GM12874 (cell line): ENCODE results near the gene ACOT4.

ENCODE experiments used
- TF ChIP-seq, protein P1 (sequence below): IDR thresholded peaks from 2 replicates; pipeline ENCODE4 v1.5.1; 2011; ENCODE audit warnings: low read depth, mild to moderate bottlenecking, control low read depth, low read length, moderate library complexity; ENCODE audit not compliant: insufficient read depth

Gene ACOT4

DNA sequence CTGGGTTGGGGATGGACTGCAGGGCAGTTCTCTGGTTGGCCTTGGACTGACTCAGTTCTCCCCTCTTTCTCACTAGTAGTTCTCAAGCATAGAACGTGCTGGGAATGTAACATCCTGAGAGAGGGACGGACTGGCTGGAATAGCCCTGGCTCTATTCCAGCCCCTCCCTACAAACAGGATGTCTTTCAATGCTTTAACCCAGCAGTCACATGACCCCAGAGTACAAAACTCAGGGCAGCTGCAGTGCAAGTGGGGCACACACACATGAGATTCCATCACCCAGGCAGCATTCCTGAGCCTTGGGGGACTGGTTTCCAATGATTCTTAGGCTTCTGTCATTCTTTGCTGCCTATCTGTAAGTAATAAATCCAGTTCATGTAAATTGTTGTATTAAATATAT, 19.0 kb downstream of the ACOT4 start:
- TF ChIP-seq, protein P1, sequence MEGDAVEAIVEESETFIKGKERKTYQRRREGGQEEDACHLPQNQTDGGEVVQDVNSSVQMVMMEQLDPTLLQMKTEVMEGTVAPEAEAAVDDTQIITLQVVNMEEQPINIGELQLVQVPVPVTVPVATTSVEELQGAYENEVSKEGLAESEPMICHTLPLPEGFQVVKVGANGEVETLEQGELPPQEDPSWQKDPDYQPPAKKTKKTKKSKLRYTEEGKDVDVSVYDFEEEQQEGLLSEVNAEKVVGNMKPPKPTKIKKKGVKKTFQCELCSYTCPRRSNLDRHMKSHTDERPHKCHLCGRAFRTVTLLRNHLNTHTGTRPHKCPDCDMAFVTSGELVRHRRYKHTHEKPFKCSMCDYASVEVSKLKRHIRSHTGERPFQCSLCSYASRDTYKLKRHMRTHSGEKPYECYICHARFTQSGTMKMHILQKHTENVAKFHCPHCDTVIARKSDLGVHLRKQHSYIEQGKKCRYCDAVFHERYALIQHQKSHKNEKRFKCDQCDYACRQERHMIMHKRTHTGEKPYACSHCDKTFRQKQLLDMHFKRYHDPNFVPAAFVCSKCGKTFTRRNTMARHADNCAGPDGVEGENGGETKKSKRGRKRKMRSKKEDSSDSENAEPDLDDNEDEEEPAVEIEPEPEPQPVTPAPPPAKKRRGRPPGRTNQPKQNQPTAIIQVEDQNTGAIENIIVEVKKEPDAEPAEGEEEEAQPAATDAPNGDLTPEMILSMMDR = no peak

DNA sequence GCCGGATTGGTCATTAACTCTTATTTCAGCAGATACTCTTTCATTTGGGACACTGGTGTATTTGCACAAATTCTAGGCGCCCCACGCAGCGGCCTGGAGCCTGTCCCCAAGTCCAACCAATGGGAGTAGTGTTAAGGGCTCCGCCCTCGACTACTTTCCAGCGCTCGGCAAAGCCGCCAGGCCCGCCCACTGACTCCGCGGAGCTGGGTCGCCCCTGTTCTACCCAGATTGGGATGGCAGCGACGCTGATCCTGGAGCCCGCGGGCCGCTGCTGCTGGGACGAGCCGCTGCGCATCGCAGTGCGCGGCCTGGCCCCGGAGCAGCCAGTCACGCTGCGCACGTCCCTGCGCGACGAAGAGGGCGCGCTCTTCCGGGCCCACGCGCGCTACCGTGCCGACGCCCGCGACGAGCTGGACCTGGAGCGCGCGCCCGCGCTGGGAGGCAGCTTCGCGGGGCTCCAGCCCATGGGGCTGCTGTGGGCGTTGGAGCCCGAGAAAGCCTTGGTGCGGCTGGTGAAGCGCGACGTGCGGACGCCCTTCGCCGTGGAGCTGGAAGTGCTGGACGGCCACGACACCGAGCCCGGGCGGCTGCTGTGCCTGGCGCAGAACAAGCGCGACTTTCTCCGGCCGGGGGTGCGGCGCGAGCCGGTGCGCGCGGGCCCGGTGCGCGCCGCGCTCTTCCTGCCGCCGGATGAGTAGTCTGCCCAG, 20.8 kb downstream of the ACOT4 start, which contains the start of gene ACOT6:
Gene ACOT6 (plus strand): TSS at position 179 of the 707 bp plus-strand sequence. CDS start 55 bp downstream, at position 234.
- TF ChIP-seq, protein P1 = no peak

- TF ChIP-seq, protein P1 = no peak
Observed at GRCh38 chr14:73613046-73613383, 21.3 kb downstream of the ACOT4 start.

GRCh38 chr14:73613419-73613963, 21.8 kb downstream of the ACOT4 start:
- TF ChIP-seq, protein P1 = no peak

GRCh38 chr14:73616831-73617230, 25.2 kb downstream of the ACOT4 start:
- TF ChIP-seq, protein P1 = no peak

DNA sequence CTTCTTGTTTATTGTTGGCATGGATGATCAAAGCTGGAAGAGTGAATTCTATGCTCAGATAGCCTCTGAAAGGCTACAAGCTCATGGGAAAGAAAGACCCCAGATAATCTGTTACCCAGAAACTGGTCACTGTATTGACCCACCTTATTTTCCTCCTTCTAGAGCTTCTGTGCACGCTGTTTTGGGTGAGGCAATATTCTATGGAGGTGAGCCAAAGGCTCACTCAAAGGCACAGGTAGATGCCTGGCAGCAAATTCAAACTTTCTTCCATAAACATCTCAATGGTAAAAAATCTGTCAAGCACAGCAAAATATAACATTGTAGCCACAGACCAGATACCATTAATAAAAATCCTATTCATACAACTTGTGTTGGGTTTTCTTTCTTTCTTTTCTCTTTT, 27.9 kb downstream of the ACOT4 start:
- TF ChIP-seq, protein P1 = no peak

DNA sequence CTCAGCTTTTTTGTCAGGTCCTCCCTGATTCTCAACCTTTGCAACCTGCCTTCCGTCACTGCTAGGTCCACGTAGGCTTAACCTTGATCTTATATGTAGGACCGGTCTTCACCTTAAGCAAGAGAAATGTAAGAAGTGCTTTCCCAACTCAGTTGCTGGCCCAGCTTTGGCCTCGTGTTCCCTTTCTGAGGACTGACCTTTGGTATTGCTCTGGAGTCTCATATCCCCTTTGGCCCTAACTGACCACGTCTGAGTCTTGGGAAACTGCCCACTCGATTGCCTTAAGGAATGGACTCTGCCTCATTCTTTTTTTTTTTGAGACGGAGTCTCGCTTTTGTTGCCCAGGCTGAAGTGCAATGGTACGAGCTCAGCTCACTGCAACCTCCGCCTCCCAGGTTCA, 28.6 kb downstream of the ACOT4 start:
- TF ChIP-seq, protein P1 = no peak
